Hematopoietic multipotent progenitor cell (in vitro differentiated cells): ENCODE data around the gene KLHL24. TPM values are rescaled to one million over a fixed set of nuclear protein-coding genes. Genes with fewer than 3 reads are reported as not detected.
A peak's percentile ranks its signal among the peaks of the same experiment; 100 is the strongest.
"Not testable (repeated sequence)": the region's sequence is repeated elsewhere in the genome, so short reads cannot be mapped to it uniquely, and the experiment has no call there.

Experiments used
- DNase-seq, 3 donors: peaks; one replicate each; pipeline ENCODE4 v3.0.0-alpha.2; 2011 to 2015; ENCODE audit warnings: low read depth in 2 of 3, low spot score in 2 of 3
- total RNA-seq: library from RNA; depleted of rRNA; stranded (reverse); fragments of >200 nt; gene quantifications from one replicate; pipeline ENCODE4 v1.2.3, GENCODE V29; 2012

Gene KLHL24
- total RNA-seq, 1 donor, result 65.2 TPM

DNA sequence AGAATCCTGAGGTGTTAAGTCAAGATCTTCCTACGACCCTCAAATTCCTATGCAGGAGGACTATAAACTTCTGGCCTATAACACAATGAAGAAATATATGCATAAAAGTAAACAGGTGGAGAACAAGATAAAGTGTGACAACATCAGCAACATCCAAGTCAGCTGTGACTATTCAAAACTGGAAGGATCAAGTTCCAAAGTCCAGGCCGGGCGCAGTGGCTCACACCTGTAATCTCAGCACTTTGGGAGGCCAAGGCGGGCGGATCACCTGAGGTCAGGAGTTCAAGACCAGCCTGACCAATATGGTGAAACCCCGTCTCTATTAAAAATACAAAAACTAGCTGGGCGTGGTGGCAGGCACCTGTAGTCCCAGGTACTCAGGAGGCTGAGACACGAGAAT is 2.7 kb upstream of the KLHL24 start:
- not testable (repeated sequence) for DNase-seq

DNA sequence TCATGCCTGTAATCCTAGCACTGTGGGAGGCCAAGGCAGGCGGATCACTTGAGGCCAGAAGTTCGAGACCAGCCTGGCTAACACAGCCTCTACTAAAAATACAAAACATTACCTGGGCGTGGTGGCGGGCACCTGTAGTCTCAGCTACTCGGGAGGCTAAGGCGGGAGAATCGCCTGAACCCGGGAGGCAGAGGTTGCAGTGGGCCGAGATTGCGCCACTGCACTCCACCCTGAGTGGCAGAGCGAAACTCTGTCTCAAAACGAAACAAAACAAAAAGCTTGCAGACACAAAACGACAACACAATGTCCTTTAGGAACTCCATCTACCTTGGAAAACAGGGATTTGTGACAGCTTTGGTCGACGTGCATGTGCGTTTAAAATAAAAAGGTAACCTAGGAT is 716 bp upstream of the KLHL24 start:
- no peak for DNase-seq

DNA sequence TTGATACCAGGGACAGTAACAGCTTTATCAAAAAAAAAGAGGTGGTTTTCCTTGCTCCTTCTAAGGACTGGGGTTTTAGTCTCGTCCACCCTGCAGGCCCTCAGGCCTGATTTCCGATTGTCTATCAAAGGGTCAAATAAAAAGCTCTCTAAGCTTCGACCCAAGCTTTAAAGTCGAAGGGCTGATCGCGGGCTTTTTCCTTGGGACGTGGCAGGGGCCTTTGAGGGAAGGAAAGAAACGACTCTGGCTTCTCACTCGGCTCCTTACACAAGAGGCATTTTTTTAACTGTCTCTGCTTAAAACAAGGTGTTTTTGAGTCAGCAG is 354 bp upstream of the KLHL24 start:
- no peak for DNase-seq

DNA sequence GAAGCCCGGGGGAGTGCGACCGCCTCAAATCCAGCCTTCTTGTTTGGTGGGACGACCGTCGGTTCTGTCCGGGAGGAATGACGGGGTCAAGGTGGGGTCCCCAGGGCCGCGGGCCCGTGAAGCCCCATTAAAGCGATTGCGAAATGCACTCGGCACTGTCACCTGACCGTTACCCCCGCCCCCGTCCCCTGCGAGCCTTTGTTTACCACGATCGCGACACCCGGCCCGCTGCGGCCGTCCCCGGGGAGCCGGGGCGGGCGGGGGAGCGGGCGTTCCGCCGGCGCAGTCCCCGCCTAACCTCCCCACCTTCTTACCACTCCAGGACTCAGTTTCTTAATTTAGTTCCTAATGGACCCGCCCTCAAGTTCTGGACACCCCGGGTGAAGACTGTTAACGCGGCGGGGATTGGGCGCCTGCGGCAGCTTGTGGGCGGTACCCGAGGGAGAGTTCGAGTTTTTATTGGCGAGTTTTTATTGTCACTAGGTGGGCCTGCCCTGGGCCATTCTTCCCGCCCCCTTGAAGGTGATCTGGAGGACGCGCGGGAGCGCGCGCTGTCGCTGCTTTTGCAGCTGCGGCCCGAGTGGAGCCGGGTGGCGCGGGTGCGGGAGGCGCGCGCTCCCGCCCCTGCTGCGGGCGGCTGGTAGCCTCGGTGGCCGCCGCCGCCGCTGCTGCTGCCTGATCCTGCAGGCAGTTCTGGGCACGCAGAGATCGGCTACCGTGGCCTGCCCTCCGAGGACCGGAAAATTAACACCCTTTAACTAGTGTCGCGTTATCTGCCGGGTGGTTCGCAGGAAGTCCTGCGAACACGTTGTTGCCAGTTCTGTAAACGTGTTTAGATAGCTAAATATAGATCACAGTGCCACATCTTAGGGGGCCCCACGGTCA is 1.0 kb downstream of the KLHL24 start:
- peak; percentile 76 to 96 (median 95) for DNase-seq

DNA sequence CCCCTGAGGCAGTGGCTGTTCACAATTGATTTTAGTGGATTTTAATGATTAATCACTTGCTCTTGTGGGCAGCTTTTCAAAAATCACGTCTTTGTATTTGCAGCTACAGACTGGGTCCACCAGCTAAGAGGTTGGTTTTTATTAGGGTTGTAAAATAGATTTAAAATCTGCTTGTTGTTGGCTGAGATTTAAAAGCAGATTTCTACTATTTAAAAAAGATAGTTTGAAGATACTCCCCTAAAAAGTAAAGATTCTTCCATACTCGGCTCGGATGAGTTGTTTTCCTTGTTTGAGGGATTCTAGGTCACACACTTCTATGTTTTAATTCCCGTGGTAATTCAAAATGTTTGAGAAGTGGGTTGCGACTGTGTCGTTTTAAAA is 1.7 kb downstream of the KLHL24 start:
- DNase-seq, result no peak

DNA sequence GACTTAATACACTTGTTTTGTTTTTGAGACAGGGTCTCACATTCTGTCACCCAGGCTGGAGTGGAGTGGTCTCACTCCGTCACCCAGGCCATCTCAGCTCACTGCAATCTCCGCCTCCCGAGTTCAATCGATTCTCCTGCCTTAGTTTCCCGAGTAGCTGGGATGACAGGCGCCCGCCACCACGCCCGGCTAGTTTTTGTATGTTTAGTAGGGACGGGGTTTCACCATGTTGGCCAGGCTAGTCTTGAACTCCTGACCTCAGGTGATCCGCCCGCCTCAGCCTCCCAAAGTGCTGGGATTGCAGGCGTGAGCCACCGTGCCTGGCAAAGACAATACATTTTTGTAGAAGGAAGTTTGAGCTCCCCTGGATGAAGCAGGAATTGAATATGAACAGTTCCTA is 2.2 kb downstream of the KLHL24 start:
- DNase-seq, result not testable (repeated sequence)

DNA sequence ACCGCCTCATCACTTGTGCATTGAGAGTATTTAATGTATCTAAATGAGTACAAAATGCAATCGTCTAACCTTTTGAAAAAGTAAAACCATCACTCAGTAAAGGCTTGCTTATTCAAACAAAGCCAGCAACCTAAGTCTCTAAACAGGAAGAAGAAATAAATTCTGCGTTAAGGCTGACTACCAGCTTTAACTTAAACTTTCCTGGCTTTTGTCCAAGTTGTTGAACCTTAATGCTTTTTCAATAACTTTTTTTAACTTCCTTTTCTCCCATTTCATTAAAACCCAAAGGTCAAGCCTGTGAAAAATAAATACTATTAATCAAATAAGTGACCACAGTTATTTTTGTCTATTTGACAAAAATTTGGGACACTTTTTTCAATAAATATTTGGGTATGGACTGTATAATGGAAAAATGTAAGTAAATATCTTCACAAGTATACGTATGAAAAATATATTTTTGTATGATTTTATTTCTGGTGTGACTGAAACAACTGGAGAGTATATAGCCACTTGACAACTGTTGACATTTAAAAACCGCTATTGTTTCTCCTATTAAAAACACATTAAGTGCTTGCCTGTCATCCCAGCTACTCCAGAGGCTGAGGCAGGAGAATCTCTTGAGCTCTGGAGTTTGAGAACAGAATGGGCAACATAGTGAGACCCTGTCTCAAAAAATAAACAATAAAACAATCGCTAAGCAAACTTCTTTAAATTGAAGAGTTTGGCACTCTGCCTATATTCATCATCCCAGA is 2.9 kb downstream of the KLHL24 start:
- DNase-seq, result peak in 1 of 3 donors; percentile 51

DNA sequence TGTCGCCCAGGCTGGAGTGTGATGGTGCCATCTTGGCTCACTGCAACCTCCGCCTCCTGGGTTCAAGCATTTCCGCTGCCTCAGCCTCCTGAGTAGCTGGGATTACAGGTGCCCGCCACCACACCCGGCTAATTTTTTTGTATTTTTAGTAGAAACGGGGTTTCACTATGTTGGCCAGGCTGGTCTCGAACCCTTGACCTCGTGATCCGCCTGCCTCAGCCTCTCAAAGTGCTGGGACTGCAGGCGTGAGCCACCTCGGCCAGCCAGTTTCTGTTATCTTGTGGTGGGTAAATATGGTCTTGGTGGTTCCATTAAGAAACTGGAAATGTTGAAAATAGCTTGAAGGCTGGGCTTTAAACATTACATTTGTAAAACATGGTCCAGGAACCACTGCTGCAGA is 5.2 kb downstream of the KLHL24 start:
- not testable (repeated sequence) for DNase-seq

DNA sequence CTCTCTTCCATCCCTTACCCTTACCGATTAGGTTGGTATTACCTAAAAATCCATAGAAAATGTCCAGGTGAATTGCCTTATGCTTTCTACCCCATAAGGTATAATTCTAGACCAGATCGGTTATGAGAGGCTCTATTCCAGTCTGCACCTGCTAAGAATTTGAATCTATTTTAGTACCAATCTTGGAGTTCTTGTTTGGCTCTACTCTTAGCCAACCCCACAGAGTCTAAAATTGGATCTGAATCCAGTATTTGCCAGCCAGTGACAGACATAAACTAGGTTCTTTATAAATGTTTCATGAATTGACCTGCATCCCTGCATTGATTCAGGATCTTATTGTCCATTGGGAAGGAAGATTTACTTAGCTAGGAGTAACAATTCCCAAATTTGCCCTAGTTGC is 6.5 kb downstream of the KLHL24 start:
- DNase-seq, result no peak

DNA sequence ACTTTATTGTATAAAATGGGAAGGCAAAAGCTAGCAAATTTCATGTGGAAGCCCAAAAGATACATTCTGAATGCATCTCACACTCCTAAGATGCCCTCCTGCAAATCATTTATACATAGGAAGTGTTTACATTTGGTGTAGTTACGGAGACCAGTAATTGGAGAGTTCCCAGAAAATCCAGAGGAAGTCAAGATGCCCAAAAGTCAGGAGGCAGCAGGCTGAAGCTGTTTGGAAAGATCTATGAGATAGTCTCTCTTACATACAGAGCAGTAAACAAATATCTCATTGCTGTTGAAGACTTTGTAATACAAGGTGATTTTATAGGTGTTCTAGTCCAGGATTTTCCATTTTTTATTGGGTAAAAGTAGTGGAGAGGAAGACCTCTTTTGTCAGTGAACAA is 8.8 kb downstream of the KLHL24 start:
- DNase-seq, result no peak

DNA sequence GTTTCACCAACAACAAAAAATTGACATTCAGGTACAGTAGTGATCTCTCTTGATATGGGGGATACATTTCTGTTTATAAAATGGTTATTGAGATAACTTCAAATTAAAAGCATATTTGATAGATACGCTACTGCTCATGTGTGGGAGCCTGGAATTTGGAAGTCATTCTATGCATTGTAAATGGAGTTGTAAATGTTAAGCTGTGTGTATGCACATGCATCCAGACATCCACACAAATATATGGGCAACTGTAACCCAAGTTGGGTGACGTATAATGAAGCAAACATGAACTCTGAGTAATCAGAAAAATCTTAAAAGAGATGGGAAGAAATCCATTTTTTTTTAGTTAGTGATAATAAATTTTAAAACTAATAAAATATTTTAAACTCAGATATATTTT is 9.8 kb downstream of the KLHL24 start:
- DNase-seq, result no peak

DNA sequence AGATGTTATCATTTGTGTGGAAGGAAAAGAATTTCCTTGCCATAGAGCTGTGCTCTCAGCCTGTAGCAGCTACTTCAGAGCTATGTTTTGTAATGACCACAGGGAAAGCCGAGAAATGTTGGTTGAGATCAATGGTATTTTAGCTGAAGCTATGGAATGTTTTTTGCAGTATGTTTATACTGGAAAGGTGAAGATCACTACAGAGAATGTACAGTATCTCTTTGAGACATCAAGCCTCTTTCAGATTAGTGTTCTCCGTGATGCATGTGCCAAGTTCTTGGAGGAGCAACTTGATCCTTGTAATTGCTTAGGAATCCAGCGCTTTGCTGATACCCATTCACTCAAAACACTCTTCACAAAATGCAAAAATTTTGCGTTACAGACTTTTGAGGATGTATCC is 15.1 kb downstream of the KLHL24 start:
- DNase-seq, result no peak

DNA sequence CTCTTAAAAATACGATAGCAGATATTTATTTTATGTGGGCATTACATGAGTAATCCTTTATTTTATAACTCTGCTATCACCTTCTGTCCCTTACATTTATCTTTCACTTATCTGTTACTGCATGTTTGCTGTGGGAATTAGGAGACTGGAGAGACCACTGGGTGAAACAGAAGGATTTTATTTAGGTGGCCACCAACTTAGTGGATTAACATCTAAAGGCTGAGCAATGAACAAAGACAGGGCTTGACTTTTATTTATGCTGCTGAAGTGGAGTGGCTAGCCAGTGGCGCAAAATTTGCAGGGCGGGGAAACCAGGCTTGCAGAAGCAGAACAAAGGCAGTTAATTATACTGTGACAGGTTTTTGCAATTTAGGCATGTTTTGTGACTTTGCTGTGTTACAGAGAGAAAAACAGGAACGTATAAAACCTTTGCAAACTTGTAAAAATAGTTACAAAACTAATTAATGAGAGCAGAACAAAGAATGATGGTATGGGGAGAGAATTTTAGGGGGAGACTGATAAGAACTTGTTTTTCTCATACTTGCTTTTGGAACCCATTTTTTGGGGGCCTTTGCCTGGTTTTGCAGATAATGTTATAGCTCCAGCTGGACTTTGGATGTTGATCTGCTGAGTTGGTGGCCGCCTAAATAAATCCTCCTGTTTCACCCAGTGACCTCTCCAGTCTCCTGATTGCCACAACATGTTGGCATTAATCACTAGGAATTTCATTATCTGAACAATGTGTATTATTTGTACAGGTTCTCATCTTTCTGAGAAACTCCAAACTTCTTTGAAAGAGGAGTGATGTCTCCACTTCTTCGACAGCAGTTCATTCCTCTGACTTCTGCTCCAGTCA is 18.0 kb downstream of the KLHL24 start:
- DNase-seq, result peak in 2 of 3 donors; percentile 36 to 49

DNA sequence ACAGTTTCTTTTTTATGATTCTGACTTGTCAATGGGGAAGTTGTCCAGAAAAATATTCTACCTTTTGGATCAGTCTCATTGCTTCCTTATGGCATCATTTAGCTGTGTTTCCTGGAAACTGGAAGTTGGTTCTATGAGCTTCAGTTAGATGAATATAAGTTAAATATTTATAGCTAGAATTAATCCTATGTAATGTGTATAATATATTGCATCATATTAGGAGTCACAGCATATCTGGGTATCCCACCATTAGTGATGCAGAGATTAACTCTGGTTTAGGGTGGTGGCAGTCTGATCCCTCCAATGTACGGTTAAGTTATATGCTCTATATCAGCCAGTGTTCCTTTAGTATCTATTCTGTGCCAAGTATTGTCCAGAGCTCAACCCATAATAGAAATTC is 19.3 kb downstream of the KLHL24 start:
- DNase-seq, result no peak

DNA sequence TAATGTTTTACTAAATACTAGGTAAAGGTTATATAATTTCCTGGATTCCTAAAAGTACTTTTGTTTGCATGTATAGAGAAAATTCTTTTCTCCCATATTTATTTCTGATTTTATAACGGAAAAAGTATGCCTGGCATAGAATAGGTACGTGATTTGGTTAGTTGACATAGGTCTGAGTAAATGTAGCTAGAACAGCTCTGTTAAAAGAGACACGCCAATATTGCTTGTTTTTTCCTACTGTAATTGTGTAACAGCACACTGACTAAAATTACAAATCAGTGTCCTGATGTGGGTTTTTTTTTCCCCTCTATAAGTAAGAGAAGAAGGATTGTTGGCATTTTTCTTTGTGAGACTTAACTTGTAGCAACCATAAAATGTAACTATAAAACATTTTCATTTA is 26.7 kb downstream of the KLHL24 start:
- DNase-seq, result no peak

DNA sequence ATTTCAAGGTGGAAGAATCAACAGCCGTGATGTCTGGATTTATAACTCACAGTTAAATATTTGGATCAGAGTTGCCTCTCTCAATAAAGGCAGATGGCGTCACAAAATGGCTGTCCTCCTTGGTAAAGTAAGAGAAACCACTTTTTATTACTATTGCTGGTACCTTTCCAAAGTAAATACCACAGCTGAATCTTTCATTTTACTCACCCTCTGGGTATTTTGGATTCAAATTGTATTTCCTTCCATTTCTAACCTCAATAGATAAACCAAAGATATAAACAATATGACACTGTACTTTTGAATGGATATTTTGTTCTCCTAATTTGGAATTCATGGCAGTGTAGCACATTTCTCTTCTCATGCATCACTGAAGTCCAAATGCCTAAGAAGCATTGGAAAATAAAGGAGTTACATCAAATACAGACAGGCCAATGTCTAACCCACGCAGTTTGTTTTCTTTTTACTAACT is 29.5 kb downstream of the KLHL24 start:
- DNase-seq, result no peak

DNA sequence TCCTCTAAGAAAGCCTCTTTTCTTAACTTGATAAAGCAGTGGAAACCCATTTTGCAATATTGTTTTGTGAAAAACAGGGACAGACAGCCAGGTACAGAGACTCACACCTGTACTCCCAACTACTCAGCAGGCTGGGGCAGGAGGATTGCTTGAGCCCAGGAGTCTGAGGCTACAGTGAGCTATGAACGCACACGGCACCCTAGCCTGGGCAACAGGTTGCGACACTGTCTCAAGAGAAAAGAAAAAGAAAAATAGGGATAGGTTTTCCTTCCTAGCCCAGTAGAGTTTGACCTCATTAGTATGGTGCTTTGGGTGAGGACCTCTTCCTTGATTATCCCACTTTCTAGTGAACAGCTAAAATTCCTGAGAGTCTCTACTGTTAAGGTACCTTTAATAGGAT is 44.6 kb downstream of the KLHL24 start:
- DNase-seq, result no peak

DNA sequence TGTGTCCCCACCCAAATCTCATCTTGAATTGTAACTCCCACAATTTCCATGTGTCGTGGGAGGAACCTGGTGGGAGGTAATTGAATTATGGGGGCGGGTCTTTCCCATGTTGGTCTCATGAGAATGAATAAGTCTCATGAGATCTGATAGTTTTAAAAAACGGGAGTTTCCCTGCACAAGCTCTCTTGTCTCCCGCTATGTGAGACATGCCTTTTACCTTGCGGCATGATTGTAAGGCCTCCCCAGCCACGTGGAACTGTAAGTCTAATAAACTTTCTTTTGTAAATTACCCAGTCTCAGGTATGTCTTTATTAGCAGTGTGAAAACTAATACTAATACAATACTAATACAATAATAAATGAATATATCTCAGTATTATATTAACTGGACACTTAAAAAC is 52.3 kb downstream of the KLHL24 start:
- DNase-seq, result no peak

DNA sequence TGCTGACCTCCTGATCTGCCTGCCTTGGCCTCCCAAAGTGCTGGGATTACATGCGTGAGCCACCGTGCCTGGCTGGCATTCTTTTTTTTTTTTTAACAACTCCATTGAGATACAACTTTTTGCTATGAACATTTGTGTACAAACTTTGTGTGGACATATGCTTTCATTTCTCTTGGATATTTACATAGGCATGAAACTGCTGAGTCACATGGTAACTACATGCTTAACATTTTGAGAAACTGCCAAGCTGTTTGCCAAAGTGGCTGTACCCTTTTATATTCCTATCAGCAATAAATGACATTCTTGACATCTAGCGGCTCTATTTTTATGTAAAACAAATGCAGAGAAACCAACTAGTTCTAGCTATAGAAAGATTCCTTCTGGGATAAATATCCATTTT is 53.5 kb downstream of the KLHL24 start:
- peak in 1 of 3 donors; percentile 36 for DNase-seq

DNA sequence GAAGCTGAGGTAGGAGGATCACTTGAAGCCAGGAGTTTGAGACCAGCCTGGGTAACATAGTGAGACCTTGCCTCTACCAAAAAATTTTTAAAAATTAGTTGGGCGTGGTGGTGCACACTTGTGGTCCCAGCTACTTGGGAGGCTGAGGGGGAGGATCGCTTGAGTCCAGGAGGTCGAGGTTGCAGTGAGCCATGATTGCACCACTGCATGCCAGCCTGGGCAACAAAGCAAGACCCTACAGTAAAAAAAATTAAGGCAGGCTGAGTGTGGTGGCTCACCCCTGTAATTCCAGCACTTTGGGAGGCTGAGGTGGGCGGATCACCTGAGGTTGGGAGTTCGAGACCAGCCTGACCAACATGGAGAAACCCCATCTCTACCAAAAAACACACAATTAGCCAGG is 54.2 kb downstream of the KLHL24 start:
- not testable (repeated sequence) for DNase-seq

DNA sequence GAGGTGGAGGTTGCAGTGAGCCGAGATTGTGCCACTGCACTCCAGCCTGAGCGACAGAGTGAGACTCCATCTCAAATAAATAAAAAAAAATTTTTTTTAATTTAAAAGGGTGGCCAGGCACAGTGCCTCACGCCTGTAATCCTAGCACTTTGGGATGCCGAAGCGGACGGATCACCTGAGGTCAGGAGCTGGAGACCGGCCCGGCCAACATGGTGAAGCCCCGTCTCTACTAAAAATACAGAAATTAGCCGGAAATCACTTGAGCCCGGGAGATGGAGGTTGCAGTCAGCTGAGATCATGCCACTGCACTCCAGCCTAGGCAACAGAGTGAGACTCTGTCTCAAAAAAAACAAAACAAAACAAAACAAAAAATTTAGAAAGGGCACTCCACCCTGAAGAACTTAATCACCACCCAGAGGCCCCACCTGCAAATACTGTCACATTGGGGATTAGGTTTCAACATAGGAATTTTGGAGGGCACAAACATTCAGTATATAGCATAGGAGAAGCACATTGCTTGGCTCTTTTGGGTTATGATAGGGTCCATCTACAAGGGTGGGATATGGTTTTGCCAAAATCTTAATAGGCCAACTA is 55.1 kb downstream of the KLHL24 start:
- DNase-seq, result no peak
